GM21717 (cell line): ENCODE results near the gene CHCHD6.
"Not testable (repeated sequence)": the region's sequence is repeated elsewhere in the genome, so short reads cannot be mapped to it uniquely, and the experiment has no call there.

Source experiments
- ATAC-seq: cut with Tn5 transposase; IDR thresholded peaks from one replicate; pipeline ENCODE4 v1.9.1; 2021; ENCODE audit warnings: mild to moderate bottlenecking, moderate library complexity; ENCODE audit not compliant: unreplicated experiment

CHCHD6 gene

GRCh38 chr3:126763035-126763434 lies 59.0 kb downstream of the CHCHD6 start:
- no peak for ATAC-seq

GRCh38 chr3:126765187-126766069 lies 61.4 kb downstream of the CHCHD6 start:
- no peak for ATAC-seq

GRCh38 chr3:126766653-126767052 lies 62.6 kb downstream of the CHCHD6 start:
- no peak for ATAC-seq

- ATAC-seq: no peak
Measured at GRCh38 chr3:126768903-126769302, 64.9 kb downstream of the CHCHD6 start.

- no peak for ATAC-seq
Measured at GRCh38 chr3:126770096-126770495, 66.1 kb downstream of the CHCHD6 start.

- ATAC-seq: no peak
Measured at GRCh38 chr3:126773167-126773566, 69.1 kb downstream of the CHCHD6 start.

- no peak for ATAC-seq
Measured at GRCh38 chr3:126773783-126774182, 69.7 kb downstream of the CHCHD6 start.

GRCh38 chr3:126777366-126777765 lies 73.3 kb downstream of the CHCHD6 start:
- no peak for ATAC-seq

- ATAC-seq: no peak
Measured at GRCh38 chr3:126780666-126781065, 76.6 kb downstream of the CHCHD6 start.

- ATAC-seq: no peak
Measured at GRCh38 chr3:126781406-126781805, 77.4 kb downstream of the CHCHD6 start.

- ATAC-seq: no peak
Measured at GRCh38 chr3:126781889-126782491, 78.0 kb downstream of the CHCHD6 start.

- ATAC-seq: no peak
Measured at GRCh38 chr3:126782536-126782935, 78.5 kb downstream of the CHCHD6 start.

- no peak for ATAC-seq
Measured at GRCh38 chr3:126784254-126784653, 80.2 kb downstream of the CHCHD6 start.

- ATAC-seq: not testable (repeated sequence)
Measured at GRCh38 chr3:126791320-126791719, 87.3 kb downstream of the CHCHD6 start.

GRCh38 chr3:126792998-126793397 lies 89.0 kb downstream of the CHCHD6 start:
- ATAC-seq: no peak

- ATAC-seq: no peak
Measured at GRCh38 chr3:126797563-126797962, 93.5 kb downstream of the CHCHD6 start.

GRCh38 chr3:126798521-126798920 lies 94.5 kb downstream of the CHCHD6 start:
- ATAC-seq: no peak

- no peak for ATAC-seq
Measured at GRCh38 chr3:126799099-126799498, 95.1 kb downstream of the CHCHD6 start.

GRCh38 chr3:126801312-126801711 lies 97.3 kb downstream of the CHCHD6 start:
- ATAC-seq: not testable (repeated sequence)

- no peak for ATAC-seq
Measured at GRCh38 chr3:126807795-126808194, 103.8 kb downstream of the CHCHD6 start.

- ATAC-seq: no peak
Measured at GRCh38 chr3:126811530-126811929, 107.5 kb downstream of the CHCHD6 start.

GRCh38 chr3:126816298-126816697 lies 112.3 kb downstream of the CHCHD6 start:
- ATAC-seq: no peak
